ENCODE results near the gene DGCR2.

- TF ChIP-seq RAD21 (IDR thresholded peaks at IDR 0.05; ENCODE audit: low read length) (no peak), CTCF (conservative IDR thresholded peaks at IDR 0.05; ENCODE audit: low read depth, low read length) (no peak), MAZ (IDR thresholded peaks at IDR 0.05; ENCODE audit: borderline replicate concordance, low read depth, low read length) (no peak), BHLHE40 (IDR thresholded peaks at IDR 0.05; ENCODE audit: low read depth, low read length) (no peak), SMC3 (IDR thresholded peaks at IDR 0.05; ENCODE audit: low read depth, low read length) (no peak), CEBPB (IDR thresholded peaks at IDR 0.05; ENCODE audit: low read depth, low read length) (no peak), USF2 (IDR thresholded peaks at IDR 0.05; ENCODE audit: low read depth, low read length) (no peak), POLR2A (IDR thresholded peaks at IDR 0.05; ENCODE audit: low read depth, low read length) (no peak), MXI1 (IDR thresholded peaks at IDR 0.05; ENCODE audit: borderline replicate concordance, low read depth, low read length) (no peak)
Observed at GRCh38 chr22:19139974-19140373, 17.8 kb upstream of the DGCR2 start.

All from IMR-90 (cell line).